Skeletal muscle satellite cell (primary cell): ENCODE results near the gene DNTT.

Experiments
- H3K27me3 ChIP-seq: 2 replicates; pipeline ENCODE4 v1.7.0; 2013; ENCODE audit warnings: low read length; ENCODE audit not compliant: control insufficient read depth, insufficient read depth
- H3K36me3 ChIP-seq: 2 replicates; pipeline ENCODE4 v1.7.0; 2013; ENCODE audit warnings: mild to moderate bottlenecking, control low read depth, low read length; ENCODE audit not compliant: insufficient read depth
- H3K4me1 ChIP-seq: 2 replicates; pipeline ENCODE4 v1.7.0; 2013; ENCODE audit warnings: low read length; ENCODE audit not compliant: control insufficient read depth, insufficient read depth
- H3K4me2 ChIP-seq: 2 replicates; pipeline ENCODE4 v1.7.0; 2013; ENCODE audit warnings: mild to moderate bottlenecking, low read length
- H3K4me3 ChIP-seq: 2 replicates; pipeline ENCODE4 v1.7.0; 2013; ENCODE audit warnings: low read length
- H3K9ac ChIP-seq: 2 replicates; pipeline ENCODE4 v1.7.0; 2013; ENCODE audit warnings: mild to moderate bottlenecking, low read depth, low read length, moderate library complexity
- H3K9me3 ChIP-seq: replicated peaks from 2 replicates; pipeline ENCODE4 v1.7.0; 2013; ENCODE audit warnings: mild to moderate bottlenecking, control low read depth, low read length

DNTT gene

DNA sequence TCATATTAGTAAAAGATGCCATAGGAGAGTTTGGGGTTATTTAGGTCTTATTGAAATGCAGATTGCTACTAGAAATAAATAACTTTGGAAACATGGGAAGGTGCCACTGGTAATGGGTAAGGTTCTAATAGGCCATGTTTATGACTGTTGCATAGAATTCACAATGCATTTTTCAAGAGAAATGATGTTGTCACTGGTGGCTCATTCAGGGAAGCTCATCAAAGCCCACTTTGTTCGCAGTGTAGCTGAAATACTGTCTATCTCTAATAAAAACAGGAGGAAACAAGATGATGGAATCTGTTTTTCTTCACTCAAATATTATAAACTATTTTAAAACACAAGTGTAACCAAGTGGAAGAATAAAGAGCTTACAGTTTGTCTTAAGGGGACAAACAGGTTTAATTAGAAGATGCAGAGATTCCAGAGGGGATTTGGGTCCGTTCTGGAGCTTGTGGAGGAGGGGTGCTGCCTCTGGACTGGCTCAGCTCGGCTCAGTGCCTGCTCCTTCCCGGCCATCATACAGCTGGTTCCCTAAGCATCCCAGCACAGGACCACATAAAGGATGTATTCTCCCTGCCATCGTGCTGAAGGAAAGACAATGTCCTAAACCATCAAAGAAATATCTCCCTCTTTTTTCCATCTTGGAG, 34.2 kb downstream of the DNTT start:
- Histone ChIP-seq H3K4me3 (no peak overlapping the region), H3K36me3 (no peaks in the 10 kb centered on the region), H3K27me3 (peaks cover 12% of the 10 kb centered on the region), H3K4me1 (no peaks in the 10 kb centered on the region), H3K4me2 (no peak overlapping the region), H3K9me3 (no peaks in the 10 kb centered on the region), H3K9ac (no peak overlapping the region)

DNA sequence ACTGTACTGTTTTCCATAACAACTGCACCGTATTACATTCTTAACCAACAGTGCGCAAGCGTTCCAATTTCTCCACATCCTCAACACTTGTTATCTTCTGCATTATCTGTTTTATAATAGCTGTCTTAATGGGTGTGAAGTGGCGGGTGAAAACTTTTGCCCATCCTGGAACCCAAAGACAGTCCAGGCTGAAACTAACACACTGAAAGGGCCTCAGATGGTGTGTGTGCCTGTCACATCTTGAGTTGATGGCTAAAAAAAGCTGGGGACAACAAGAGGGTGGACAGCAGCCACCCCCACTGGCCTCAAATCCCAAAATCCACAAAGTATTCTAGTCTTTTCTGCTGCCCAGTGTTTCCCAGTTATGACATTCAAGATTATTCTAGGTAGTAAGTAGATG, 35.1 kb downstream of the DNTT start:
- no peaks in the 10 kb centered on the region for H3K9me3 ChIP-seq
- H3K36me3 ChIP-seq = no peaks in the 10 kb centered on the region
- no peaks in the 10 kb centered on the region for H3K4me1 ChIP-seq
- no peak overlapping the region for H3K4me2 ChIP-seq
- H3K27me3 ChIP-seq = peaks cover 9% of the 10 kb centered on the region
- H3K4me3 ChIP-seq = no peak overlapping the region
- H3K9ac ChIP-seq = no peak overlapping the region

DNA sequence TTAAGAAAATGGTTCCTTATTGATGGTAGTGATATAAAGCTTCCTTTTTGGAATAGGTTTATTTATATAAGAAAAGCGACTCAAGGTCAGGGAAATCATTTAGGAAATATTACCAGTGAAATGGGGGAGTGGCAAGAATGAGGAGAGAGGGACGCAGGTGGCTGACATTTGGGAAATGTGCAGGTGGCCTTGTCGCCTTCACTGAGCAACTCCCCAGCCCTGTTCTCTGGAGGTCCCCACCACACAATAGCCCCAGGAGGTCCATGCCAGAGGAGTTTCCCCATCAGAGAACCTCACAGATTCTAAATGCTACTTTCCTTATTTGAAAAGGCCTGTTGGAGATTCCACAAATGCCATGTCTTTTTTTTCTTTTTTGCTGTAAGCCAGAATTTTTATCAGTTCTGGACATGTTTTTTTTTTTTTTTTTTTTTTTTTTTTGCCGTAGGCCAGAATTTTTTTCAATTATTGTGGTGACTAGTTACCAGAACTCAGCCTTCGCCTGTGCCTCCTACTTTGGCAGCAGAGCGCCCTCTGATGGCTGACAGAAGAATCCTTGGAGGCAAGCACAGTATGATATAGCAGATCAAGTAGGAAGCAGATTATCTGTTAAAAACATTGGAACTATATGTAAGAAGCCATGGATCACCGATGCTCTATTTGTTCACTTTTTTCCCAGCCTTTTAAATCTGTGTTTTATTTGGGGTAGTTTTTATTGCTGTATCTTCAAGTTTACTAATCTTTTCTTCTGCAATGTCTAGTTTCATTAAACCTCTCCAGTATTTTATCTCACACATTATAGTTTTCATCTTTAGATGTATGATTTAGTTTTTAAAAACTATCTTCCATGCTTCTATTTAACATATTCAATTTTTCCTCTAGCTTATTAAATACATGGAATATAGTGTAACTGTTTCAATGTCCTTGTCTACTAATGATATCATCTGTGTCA, 36.0 kb downstream of the DNTT start:
- no peaks in the 10 kb centered on the region for H3K9me3 ChIP-seq
- H3K27me3 ChIP-seq = peaks cover 9% of the 10 kb centered on the region
- H3K9ac ChIP-seq = no peak overlapping the region
- H3K36me3 ChIP-seq = no peaks in the 10 kb centered on the region
- H3K4me1 ChIP-seq = no peaks in the 10 kb centered on the region
- H3K4me2 ChIP-seq = no peak overlapping the region
- H3K4me3 ChIP-seq = no peak overlapping the region

DNA sequence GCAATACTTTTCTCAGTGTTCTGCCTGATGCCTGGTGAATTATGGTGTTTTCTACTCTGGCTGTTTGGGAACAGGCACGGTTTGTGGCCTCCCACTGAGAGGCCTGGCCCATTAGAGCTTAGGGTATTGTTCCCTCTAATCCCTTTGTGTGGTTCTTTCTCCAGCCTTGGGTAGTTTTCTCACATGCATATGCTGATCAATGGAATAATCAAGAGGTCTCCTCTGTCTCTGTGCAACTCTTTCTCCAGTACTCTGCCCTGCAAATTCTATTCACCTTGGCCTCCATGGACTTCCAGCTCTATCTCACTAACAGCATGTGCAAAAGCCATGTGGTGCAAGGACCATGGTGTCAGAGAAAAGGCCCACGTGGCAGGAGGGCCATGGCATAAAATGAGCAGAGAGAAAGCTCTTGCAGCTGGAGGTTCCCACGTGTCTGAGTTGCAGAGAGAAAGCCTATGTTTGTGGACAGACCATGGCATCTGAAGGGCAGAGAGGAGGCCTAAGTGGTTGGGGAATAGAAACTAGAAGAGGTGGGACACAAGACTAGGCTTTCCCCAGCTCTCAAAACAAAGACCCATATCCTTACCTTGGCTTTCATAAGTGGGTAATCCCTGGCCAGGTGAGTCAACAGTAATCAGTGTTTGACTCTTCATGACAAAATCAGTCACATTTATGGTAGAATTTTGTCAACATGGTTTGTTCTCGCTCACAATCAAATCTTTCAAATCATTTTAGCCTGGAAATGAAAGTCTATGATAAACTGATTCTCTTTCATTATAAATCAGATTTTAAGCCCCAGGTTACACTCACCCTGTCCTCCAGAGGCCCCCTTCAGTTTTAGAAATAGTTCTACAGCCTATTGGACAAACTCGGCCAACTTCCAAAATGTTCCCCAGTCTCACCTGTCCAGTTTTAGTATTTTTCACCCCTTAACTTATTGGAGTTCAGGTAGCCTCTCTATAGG, 37.3 kb downstream of the DNTT start:
- H3K9ac ChIP-seq = no peak overlapping the region
- no peak overlapping the region for H3K4me3 ChIP-seq
- H3K9me3 ChIP-seq = no peaks in the 10 kb centered on the region
- no peaks in the 10 kb centered on the region for H3K36me3 ChIP-seq
- peaks cover 9% of the 10 kb centered on the region for H3K27me3 ChIP-seq
- no peaks in the 10 kb centered on the region for H3K4me1 ChIP-seq
- H3K4me2 ChIP-seq = no peak overlapping the region

DNA sequence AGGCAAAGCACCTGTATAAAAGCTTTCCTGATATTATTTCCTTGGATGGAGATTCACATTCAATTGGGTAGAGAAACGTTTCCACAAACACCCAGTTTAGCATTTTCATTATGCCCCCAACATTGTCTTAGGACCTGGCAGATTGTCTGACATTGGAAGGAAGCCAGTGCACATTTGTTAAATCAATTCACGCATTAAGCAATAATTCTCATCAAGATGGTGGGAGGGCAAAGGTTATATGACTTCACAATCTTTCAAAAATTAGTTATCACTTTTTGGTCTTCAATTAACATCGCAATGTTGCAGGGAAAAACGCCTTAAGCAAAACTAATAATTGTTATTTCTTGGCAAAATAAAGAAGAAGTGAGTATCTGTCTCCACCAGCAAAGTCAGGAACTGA, 38.2 kb downstream of the DNTT start:
- Histone ChIP-seq H3K4me3 (no peak overlapping the region), H3K27me3 (peaks cover 9% of the 10 kb centered on the region), H3K9ac (no peak overlapping the region), H3K36me3 (no peaks in the 10 kb centered on the region), H3K9me3 (no peaks in the 10 kb centered on the region), H3K4me2 (no peak overlapping the region), H3K4me1 (no peaks in the 10 kb centered on the region)

DNA sequence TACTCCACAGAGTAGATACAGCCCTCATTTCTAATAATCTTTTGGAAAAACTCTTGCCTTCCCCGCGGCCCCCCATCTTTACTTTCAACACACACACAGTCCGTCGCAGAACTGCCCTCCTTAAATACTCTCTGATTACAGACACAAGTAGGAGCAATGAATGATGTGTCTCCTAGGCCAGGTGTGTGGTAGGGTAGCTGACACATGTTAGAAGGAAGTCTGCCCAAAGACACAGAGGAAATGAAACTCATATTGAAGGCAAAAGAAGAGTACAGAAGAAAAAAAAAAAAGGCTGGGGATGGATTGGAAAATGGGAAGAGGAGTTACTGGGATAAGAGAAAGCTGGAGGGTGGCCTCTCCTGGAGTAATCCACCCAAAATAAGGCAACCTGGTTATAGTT, 39.9 kb downstream of the DNTT start:
- Histone ChIP-seq H3K4me1 (no peaks in the 10 kb centered on the region), H3K27me3 (peaks cover 2% of the 10 kb centered on the region), H3K4me3 (no peak overlapping the region), H3K9me3 (no peaks in the 10 kb centered on the region), H3K9ac (no peak overlapping the region), H3K4me2 (no peak overlapping the region), H3K36me3 (no peaks in the 10 kb centered on the region)

DNA sequence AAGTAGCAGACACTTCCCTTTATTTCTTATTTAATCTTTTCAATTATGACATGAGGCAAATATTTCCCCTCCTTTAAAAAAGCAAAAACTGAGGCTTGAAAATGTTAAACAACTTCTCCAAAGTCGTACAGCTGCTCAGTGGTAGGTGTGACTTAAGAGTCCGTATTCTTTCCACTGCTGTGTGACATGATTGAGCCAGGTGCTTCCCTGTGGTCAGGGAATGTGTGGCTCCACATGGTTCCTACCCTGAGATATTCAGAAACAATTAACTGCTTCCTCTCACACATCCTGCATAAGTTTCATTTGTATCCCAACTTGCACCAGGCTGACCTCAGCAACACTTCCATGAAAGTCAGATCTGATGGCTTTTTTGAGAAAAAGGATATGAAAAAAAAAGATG, 41.0 kb downstream of the DNTT start:
- Histone ChIP-seq H3K4me2 (no peak overlapping the region), H3K4me1 (no peaks in the 10 kb centered on the region), H3K9ac (no peak overlapping the region), H3K36me3 (no peaks in the 10 kb centered on the region), H3K9me3 (no peaks in the 10 kb centered on the region), H3K4me3 (no peak overlapping the region), H3K27me3 (no peaks in the 10 kb centered on the region)

DNA sequence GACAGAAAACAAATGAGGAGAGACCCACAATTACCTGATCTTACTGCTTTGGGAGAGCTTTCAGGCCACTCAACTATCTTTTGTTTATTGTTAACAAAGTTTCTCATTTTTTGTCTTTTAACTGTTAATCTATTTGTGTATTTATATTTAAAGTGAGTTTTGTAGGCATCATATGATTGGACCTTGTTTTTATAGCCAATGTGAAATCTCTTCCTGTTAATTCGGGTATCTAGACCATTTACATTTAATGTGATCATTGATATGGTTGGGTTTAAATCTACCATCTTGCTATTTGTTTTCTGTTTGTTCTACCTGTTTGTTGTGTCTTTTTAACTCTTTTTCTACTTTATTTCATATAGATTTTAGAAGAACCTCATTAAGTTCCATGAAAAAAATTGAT, 42.1 kb downstream of the DNTT start:
- no peaks in the 10 kb centered on the region for H3K4me1 ChIP-seq
- H3K4me3 ChIP-seq = no peak overlapping the region
- H3K4me2 ChIP-seq = no peak overlapping the region
- H3K9ac ChIP-seq = no peak overlapping the region
- no peaks in the 10 kb centered on the region for H3K27me3 ChIP-seq
- H3K36me3 ChIP-seq = no peaks in the 10 kb centered on the region
- no peaks in the 10 kb centered on the region for H3K9me3 ChIP-seq

DNA sequence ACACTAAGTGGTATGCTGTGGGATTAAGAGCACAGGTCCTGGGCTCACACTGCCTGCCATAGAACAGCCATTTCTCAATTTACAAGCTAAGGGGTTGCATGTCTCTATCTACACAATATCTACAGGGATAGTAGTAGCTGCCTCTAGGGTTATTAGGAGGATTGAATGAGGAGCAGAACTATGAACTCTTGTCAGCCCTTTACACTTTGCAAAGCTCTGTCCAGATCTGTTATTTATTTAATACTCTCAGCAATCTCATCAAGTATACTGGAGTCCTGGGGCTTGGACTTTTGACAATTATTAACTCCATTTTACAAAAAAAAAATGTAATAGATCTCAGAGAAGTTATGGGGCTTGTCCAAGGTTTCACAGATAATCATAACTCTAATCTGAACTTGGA, 47.8 kb downstream of the DNTT start:
- Histone ChIP-seq H3K4me3 (no peak overlapping the region), H3K27me3 (peaks cover 4% of the 10 kb centered on the region), H3K36me3 (no peaks in the 10 kb centered on the region), H3K4me2 (no peak overlapping the region), H3K9me3 (no peaks in the 10 kb centered on the region), H3K4me1 (no peaks in the 10 kb centered on the region), H3K9ac (no peak overlapping the region)

DNA sequence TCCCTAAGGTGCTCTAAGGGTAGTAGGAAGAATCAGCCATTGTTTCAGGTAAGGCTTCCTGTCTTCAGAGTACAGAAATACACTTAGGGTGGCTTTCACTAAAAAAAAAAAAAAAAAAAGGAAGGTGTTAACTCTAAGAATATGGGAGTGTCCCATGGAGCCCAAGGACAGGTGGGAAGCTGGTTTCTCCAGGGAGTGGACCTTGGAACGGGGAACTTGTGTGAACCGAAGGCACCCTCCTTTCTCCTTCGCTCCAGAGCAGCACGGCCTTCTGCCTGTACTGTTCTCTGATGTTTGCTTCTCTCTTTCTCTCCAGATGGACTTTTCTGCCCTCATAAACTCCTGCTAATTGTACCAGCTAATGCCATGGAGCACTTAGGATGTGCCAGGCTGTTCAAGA, 48.3 kb downstream of the DNTT start:
- H3K4me2 ChIP-seq = no peak overlapping the region

DNA sequence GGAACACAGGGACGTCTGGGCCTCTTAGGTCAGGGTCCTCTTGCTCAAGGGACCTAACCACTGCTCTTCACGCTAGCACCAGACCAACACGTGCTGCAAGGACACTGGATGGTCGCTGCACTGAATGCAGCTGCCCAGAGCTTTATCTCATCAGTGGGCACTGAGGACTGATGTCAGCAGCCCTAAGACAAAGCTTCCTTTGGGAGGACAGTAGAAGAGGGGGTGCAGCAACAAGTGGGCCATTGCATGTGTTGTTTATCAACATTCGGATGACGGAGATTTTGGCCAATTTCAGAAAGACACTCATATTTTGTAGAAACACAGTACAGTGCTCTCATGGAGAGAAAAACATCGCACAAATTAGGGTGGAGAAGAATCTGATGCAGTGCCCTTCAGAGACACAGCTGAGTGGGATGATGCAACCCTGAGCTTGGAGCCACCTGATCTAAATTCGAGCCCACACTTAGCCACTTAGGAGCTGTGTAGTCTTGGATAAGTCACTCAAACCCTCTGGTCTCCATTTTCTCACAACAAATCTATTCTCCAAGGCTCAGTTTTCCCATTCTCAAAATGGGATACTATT, 52.9 kb downstream of the DNTT start:
- H3K36me3 ChIP-seq = no peaks in the 10 kb centered on the region
- H3K4me1 ChIP-seq = no peaks in the 10 kb centered on the region
- H3K4me3 ChIP-seq = no peak overlapping the region
- no peaks in the 10 kb centered on the region for H3K9me3 ChIP-seq
- peaks cover 26% of the 10 kb centered on the region for H3K27me3 ChIP-seq
- no peak overlapping the region for H3K9ac ChIP-seq
- no peak overlapping the region for H3K4me2 ChIP-seq

More for the DNA sequence above, 48.3 kb downstream of the DNTT start:
- no peaks in the 10 kb centered on the region for H3K36me3 ChIP-seq
- H3K27me3 ChIP-seq = peaks cover 10% of the 10 kb centered on the region
- H3K4me3 ChIP-seq = no peak overlapping the region
- H3K9ac ChIP-seq = no peak overlapping the region
- H3K9me3 ChIP-seq = no peaks in the 10 kb centered on the region
- no peaks in the 10 kb centered on the region for H3K4me1 ChIP-seq
